HepG2 (cell line): ENCODE measurements around the gene RTN4RL2. TPM values are rescaled to one million over a fixed set of nuclear protein-coding genes. Genes with fewer than 3 reads are reported as not detected.
A peak's percentile ranks its signal among the peaks of the same experiment; 100 is the strongest.

Experiments
- BATF2 ChIP-seq: sonication (generic); formaldehyde crosslinking; IDR thresholded peaks from 2 replicates; pipeline ENCODE4 v1.8.0; 2022; ENCODE audit warnings: mild to moderate bottlenecking, missing genetic modification reagents, moderate library complexity
- CHD2 ChIP-seq: IDR thresholded peaks from 2 replicates; pipeline ENCODE4 v1.6.1; 2011; ENCODE audit warnings: low read depth, low read length, improper control_type of control experiment
- DNMT1 ChIP-seq: sonication (generic); formaldehyde crosslinking; IDR thresholded peaks from 2 replicates; pipeline ENCODE4 v1.5.1; 2020; ENCODE audit warnings: mild to moderate bottlenecking, missing genetic modification reagents
- EED ChIP-seq: sonication (generic); formaldehyde crosslinking; IDR thresholded peaks from 2 replicates; pipeline ENCODE4 v1.5.0; 2020; ENCODE audit warnings: mild to moderate bottlenecking, missing genetic modification reagents
- EHMT2 ChIP-seq: fragments of 200-600 bp; sonication (generic); IDR thresholded peaks from 2 replicates; pipeline ENCODE4 v1.7.0; 2017; ENCODE audit warnings: antibody characterized with exemption, low read depth, low read length, borderline replicate concordance
- FOXK2 ChIP-seq: fragments of 450-650 bp; IDR thresholded peaks from 2 replicates; pipeline ENCODE4 v1.6.1; 2016
- GATAD1 ChIP-seq: IDR thresholded peaks from 2 replicates; pipeline ENCODE4 v1.6.1; 2016; ENCODE audit warnings: missing genetic modification reagents, missing compliant biosample characterization
- HMG20B ChIP-seq: conservative IDR thresholded peaks from 2 replicates; pipeline ENCODE4 v1.6.1; 2016; ENCODE audit warnings: missing genetic modification reagents, missing compliant biosample characterization
- KDM3A ChIP-seq: IDR thresholded peaks from 2 replicates; pipeline ENCODE4 v1.6.1; 2018; ENCODE audit warnings: low read depth, missing compliant biosample characterization
- NFE2L1 ChIP-seq: sonication (generic); formaldehyde crosslinking; IDR thresholded peaks from 2 replicates; pipeline ENCODE4 v1.4.0; 2020; ENCODE audit warnings: missing genetic modification reagents, mild to moderate bottlenecking, borderline replicate concordance
- PHF21A ChIP-seq: sonication (generic); formaldehyde crosslinking; IDR thresholded peaks from 2 replicates; pipeline ENCODE4 v1.5.0; 2020; ENCODE audit warnings: mild to moderate bottlenecking, missing genetic modification reagents
- RNF219 ChIP-seq: sonication (generic); formaldehyde crosslinking; IDR thresholded peaks from 2 replicates; pipeline ENCODE4 v1.5.0; 2020; ENCODE audit warnings: mild to moderate bottlenecking, missing genetic modification reagents
- SIN3A ChIP-seq: IDR thresholded peaks from 2 replicates; pipeline ENCODE4 v1.6.1; 2011; ENCODE audit warnings: low read depth, mild to moderate bottlenecking, control low read depth, low read length, borderline replicate concordance
- SOX5 ChIP-seq: IDR thresholded peaks from 2 replicates; pipeline ENCODE4 v1.6.1; 2016; ENCODE audit warnings: borderline replicate concordance
- TFAP4 ChIP-seq: sonication (generic); IDR thresholded peaks from 2 replicates; pipeline ENCODE4 v1.6.1; 2016; ENCODE audit warnings: low read depth, borderline replicate concordance
- ZBTB44 ChIP-seq: sonication (generic); formaldehyde crosslinking; IDR thresholded peaks from 2 replicates; pipeline ENCODE4 v1.4.0; 2020; ENCODE audit warnings: missing genetic modification reagents
- ZNF512B ChIP-seq: sonication (generic); formaldehyde crosslinking; IDR thresholded peaks from 2 replicates; pipeline ENCODE4 v1.5.1; 2020; ENCODE audit warnings: missing genetic modification reagents, mild to moderate bottlenecking, borderline replicate concordance
- ZNF605 ChIP-seq: sonication (generic); formaldehyde crosslinking; IDR thresholded peaks from 2 replicates; pipeline ENCODE4 v1.8.0; 2022; ENCODE audit warnings: mild to moderate bottlenecking, missing genetic modification reagents
- ZNF639 ChIP-seq: conservative IDR thresholded peaks from 2 replicates; pipeline ENCODE4 v1.6.1; 2018; ENCODE audit warnings: missing genetic modification reagents
- ZSCAN20 ChIP-seq: sonication (generic); formaldehyde crosslinking; IDR thresholded peaks from 2 replicates; pipeline ENCODE4 v1.4.0; 2020; ENCODE audit warnings: missing genetic modification reagents, mild to moderate bottlenecking, borderline replicate concordance
- polyA plus RNA-seq, 8 experiments: library from polyadenylated mRNA; depleted of rRNA in 3 of 8; stranded (reverse) in 7 of 8; unstranded in 1 of 8; fragments of >200 nt; fragmentation: Illumina TruSeq in 4 of 8; extraction: Trizol in 4 of 8; gene quantifications; 2 replicates each; pipeline versions ENCODE4 v1.2.1 to v1.2.3, GENCODE V29; 2011 to 2016; ENCODE audit warnings: low read depth in 4 of 8, missing spikeins in 1 of 8, mixed read lengths in 1 of 8; ENCODE audit not compliant: insufficient read depth in 1 of 8
- total RNA-seq, 5 experiments: library from RNA; depleted of rRNA; stranded (reverse); fragments of >200 nt; fragmentation: Illumina TruSeq; extraction: Trizol; gene quantifications; 2 replicates each; pipeline ENCODE4 v1.2.3, GENCODE V29; 2016; ENCODE audit warnings: low read depth in 1 of 5

RTN4RL2 gene
- total and polyA plus RNA-seq, 2 of the 13 experiments (the other 11 are each of a cell fraction or from before 2014, with no cell fraction given): 1.3 to 4.3 TPM

- no peak for TF ChIP-seq SIN3A
- TF ChIP-seq CHD2: no peak
- TF ChIP-seq ZSCAN20 (CRISPR knock-in tag): no peak
- no peak for TF ChIP-seq ZNF605 (CRISPR knock-in tag)
- TF ChIP-seq DNMT1 (CRISPR knock-in tag): no peak
- TF ChIP-seq ZBTB44 (CRISPR knock-in tag): no peak
- no peak for TF ChIP-seq NFE2L1
- TF ChIP-seq FOXK2: no peak
- TF ChIP-seq ZNF639 (CRISPR knock-in tag): no peak
- TF ChIP-seq GATAD1: 0 out of 2 replicates have a peak, but pooled peaks have one; percentile 25
- TF ChIP-seq ZNF512B (CRISPR knock-in tag): no peak
- no peak for TF ChIP-seq KDM3A
- TF ChIP-seq SOX5: peak; percentile 88
- no peak for TF ChIP-seq BATF2 (CRISPR knock-in tag)
- TF ChIP-seq PHF21A (CRISPR knock-in tag): peak; percentile 71; the same call in 1 of the 2 replicates
- TF ChIP-seq HMG20B (CRISPR knock-in tag): peak; percentile 67; the same call in 1 of the 2 replicates
- TF ChIP-seq EHMT2: no peak; the same call in 1 of the 2 replicates
- TF ChIP-seq TFAP4: no peak
- TF ChIP-seq EED (CRISPR knock-in tag): no peak
- no peak for TF ChIP-seq RNF219 (CRISPR knock-in tag)
Measured at GRCh38 chr11:57434640-57435546, 25.4 kb upstream of the RTN4RL2 start (continued).
